Nephron (organoid): ENCODE measurements around the gene TESMIN.

Experiments used
- H3K27ac Mint-ChIP-seq, 3 experiments: 2 replicates each; pipeline ENCODE4 v1.8.0; 2020; ENCODE audit warnings: mixed read lengths in 3 of 3, mild to moderate bottlenecking in 2 of 3, moderate library complexity in 1 of 3
- H3K27me3 Mint-ChIP-seq: 2 replicates; pipeline ENCODE4 v1.8.0; 2021; ENCODE audit warnings: low read depth, mild to moderate bottlenecking, moderate library complexity, mixed read lengths
- H3K36me3 Mint-ChIP-seq: 2 replicates; pipeline ENCODE4 v1.8.0; 2020; ENCODE audit warnings: low read depth, mixed read lengths
- H3K4me1 Mint-ChIP-seq: 2 replicates; pipeline ENCODE4 v1.8.0; 2020; ENCODE audit warnings: mixed read lengths
- H3K4me3 Mint-ChIP-seq, 3 experiments: 2 replicates each; pipeline ENCODE4 v1.8.0; 2020; ENCODE audit warnings: mild to moderate bottlenecking in 3 of 3, mixed read lengths in 3 of 3, moderate library complexity in 2 of 3
- H3K9me3 Mint-ChIP-seq: 2 replicates; pipeline ENCODE4 v1.8.0; 2020; ENCODE audit warnings: mixed read lengths
- TF ChIP-seq, protein P1 (sequence below), 3 experiments: fragments of 200-600 bp; sonication (generic); IDR thresholded peaks; one replicate each; pipeline ENCODE4 v1.5.0; 2021; ENCODE audit warnings: antibody characterized with exemption in 3 of 3; ENCODE audit not compliant: unreplicated experiment in 3 of 3

TESMIN gene

DNA sequence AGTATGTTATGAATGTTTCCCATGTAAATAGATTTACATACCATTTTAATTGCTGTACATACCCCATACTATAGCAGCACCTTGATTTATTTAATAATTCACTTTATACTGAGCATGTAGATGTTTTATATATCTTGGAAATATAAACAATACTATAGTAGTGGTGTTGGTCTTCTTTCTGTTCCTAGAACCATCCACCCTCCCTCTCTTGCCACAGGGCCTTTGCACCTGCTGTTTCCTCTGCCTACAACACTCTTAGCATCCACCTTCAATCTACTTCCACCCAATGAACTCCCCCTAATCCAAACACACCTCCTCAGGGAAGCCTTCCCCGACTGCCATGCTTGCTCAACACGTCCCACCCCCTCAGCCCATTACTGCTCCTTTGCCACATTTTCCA, 30.2 kb downstream of the TESMIN start:
- no peak overlapping the region for H3K4me3 Mint-ChIP-seq
- peaks cover 13% of the 10 kb centered on the region for H3K27me3 Mint-ChIP-seq
- peaks cover 22% of the 10 kb centered on the region for H3K36me3 Mint-ChIP-seq
- H3K27ac Mint-ChIP-seq: no peak overlapping the region
- TF ChIP-seq, protein P1, sequence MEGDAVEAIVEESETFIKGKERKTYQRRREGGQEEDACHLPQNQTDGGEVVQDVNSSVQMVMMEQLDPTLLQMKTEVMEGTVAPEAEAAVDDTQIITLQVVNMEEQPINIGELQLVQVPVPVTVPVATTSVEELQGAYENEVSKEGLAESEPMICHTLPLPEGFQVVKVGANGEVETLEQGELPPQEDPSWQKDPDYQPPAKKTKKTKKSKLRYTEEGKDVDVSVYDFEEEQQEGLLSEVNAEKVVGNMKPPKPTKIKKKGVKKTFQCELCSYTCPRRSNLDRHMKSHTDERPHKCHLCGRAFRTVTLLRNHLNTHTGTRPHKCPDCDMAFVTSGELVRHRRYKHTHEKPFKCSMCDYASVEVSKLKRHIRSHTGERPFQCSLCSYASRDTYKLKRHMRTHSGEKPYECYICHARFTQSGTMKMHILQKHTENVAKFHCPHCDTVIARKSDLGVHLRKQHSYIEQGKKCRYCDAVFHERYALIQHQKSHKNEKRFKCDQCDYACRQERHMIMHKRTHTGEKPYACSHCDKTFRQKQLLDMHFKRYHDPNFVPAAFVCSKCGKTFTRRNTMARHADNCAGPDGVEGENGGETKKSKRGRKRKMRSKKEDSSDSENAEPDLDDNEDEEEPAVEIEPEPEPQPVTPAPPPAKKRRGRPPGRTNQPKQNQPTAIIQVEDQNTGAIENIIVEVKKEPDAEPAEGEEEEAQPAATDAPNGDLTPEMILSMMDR (IDR thresholded peaks at IDR 0.05; ENCODE audit: unreplicated experiment in 3 of 3): no peak
- peaks cover 26% of the 10 kb centered on the region for H3K9me3 Mint-ChIP-seq
- H3K4me1 Mint-ChIP-seq: no peaks in the 10 kb centered on the region

DNA sequence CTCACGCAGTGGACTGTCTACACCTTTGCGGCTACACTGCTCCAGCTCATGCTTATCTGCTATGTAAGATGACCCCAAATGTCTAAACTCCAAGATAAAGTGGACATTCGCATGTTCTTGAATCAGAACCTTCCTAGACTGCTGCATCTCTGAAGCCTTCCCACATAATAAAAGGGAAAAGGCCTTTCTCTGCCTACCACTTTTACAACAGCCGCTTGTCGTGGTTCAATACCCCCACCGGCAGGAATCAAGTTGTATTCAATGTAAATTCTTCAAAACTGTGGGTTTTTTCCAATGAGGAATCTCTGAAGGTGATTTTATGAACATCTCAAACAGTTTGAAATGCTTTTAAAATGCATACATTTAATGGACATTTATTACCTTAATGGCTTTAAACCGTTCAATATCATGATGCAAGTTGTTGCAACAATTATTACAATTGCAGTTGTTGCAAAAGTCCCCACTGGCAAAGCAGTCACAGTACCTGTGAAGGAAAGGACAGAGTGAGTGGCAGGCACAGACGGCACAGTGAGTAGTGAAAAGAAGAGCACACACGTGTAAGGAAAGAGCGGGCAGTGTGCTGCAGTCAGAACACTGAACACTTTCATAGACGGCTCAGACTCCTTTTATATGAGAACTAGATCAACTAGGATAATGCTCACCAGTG, 35.7 kb downstream of the TESMIN start:
- TF ChIP-seq, protein P1 (IDR thresholded peaks at IDR 0.05; ENCODE audit: unreplicated experiment in 3 of 3): no peak
- Mint-ChIP-seq H3K27me3 (peaks cover 23% of the 10 kb centered on the region), H3K4me3 (no peak overlapping the region), H3K4me1 (peaks cover 4% of the 10 kb centered on the region), H3K9me3 (peaks cover 19% of the 10 kb centered on the region), H3K27ac (no peak overlapping the region), H3K36me3 (peaks cover 14% of the 10 kb centered on the region)

DNA sequence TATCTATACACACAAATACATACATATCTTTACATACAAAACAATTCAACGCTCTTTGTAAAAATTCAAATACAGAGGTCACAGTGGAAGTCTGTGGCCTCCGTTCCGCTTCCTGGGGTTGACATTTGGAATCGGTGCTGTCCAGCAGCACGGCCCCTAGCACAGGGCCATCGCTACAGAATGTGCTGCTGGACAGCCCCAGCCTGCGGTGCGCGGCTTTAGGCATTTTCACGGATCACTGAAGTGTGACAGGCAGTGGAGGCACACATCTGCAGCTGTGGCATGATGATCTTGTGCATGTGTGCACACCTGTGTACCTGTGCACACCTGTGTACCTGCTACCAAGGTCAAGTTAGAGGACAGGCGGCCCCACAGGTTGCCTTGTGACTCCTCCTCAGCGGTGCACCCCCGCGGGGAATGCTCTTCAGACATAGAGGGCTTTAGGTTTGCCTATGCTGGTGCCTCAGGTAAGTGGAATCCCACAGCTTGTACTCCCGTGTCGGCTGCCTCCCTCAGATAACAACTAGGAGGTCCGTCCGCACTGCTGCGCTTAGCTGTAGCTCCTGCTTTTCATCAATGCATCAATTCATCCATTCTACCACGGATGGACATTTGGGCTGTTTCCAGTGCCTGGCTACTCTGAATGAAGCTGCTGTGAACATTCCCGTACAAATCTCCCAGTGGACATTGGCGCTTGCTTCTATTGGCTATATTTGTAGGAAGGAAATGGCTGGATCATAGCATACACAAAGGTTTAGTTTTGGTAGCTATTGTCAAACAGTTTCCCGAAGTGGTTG, 37.1 kb downstream of the TESMIN start:
- H3K4me3 Mint-ChIP-seq: no peak overlapping the region
- peak overlapping the region in 1 of 3 experiments; percentile 77 for H3K27ac Mint-ChIP-seq
- H3K4me1 Mint-ChIP-seq: peaks cover 4% of the 10 kb centered on the region
- TF ChIP-seq, protein P1 (IDR thresholded peaks at IDR 0.05; ENCODE audit: unreplicated experiment in 3 of 3): no peak
- H3K36me3 Mint-ChIP-seq: peaks cover 4% of the 10 kb centered on the region
- H3K9me3 Mint-ChIP-seq: peaks cover 8% of the 10 kb centered on the region
- peaks cover 21% of the 10 kb centered on the region for H3K27me3 Mint-ChIP-seq

DNA sequence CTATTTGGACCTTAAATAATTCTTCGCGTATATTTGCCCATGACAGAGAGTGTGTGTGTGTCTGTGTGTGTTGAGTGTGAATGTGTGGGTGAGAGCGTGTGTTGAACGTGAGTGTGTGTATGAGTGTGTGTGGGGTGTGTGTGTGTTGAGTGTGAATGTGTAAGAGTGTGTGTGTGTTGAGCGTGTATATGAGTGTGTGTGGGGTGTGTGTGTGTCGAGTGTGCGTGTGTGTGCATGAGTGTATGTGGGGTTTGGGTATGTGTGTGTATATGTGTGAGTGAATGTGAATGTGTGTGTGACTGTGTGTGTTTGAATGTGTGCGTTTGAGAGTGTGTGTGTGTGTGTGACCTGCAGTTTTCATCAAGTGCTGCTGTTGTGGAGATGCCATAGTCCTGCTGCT, 40.2 kb downstream of the TESMIN start:
- Mint-ChIP-seq H3K27ac (no peak overlapping the region), H3K9me3 (no peaks in the 10 kb centered on the region), H3K36me3 (no peaks in the 10 kb centered on the region), H3K27me3 (peaks cover 19% of the 10 kb centered on the region), H3K4me1 (peaks cover 4% of the 10 kb centered on the region), H3K4me3 (no peak overlapping the region)
- TF ChIP-seq, protein P1 (IDR thresholded peaks at IDR 0.05; ENCODE audit: unreplicated experiment in 3 of 3): no peak

DNA sequence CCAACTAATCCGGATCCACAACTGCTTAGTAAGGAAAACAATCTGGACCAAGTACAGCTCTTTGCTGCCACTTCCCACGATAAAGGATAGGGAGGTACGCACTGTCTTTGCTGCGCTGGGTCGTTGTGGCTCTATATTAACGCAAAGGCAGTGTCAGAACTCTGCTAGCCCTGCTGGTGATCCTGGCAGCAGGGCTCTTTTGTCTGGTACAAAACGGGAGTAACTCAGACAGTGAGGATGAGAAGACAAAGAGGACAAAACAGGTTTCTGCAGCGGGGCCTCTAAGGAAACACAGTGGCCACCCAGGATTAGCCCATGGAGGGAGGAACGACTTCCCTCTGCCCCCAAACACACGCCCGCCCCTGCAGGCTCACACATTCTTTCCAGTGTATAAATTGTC, 40.9 kb downstream of the TESMIN start:
- H3K9me3 Mint-ChIP-seq: no peaks in the 10 kb centered on the region
- no peak overlapping the region for H3K27ac Mint-ChIP-seq
- no peak overlapping the region for H3K4me3 Mint-ChIP-seq
- peaks cover 25% of the 10 kb centered on the region for H3K27me3 Mint-ChIP-seq
- H3K4me1 Mint-ChIP-seq: peaks cover 4% of the 10 kb centered on the region
- no peaks in the 10 kb centered on the region for H3K36me3 Mint-ChIP-seq
- TF ChIP-seq, protein P1 (IDR thresholded peaks at IDR 0.05; ENCODE audit: unreplicated experiment in 3 of 3): no peak
